Measurements from ENCODE around the gene GNG4. TPM values are rescaled to one million over a fixed set of nuclear protein-coding genes. Genes with fewer than 3 reads are reported as not detected.
"Not testable (repeated sequence)": the region's sequence is repeated elsewhere in the genome, so short reads cannot be mapped to it uniquely, and the experiment has no call there.

The GNG4 gene
- total RNA-seq, 2 experiments from 2014 or later: not detected

DNA sequence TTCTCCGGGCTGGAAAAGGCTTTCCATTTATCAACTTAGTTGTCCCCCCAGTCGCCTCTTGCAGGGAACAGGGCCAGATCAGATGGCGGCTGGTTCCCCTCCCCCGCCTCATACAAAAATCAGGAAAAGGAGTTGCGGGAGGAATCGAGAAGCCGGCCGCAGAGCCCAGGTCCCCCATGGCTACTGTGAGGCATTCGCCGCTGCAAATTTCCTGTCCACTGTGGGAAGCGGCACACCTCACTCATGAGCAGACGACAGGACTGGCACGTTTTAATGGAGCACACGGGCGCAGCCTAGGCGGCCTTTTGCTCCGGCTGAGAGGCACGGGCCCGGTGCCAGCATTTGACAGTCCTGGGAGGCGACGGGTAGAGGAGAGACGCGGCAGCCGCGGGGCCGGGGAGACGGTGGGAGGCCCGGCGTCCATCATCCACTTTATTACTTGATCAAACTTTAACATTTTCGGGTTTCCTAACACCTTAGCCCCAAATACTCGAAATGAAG is 1.1 kb downstream of the GNG4 start:
- TF ChIP-seq, protein P1, sequence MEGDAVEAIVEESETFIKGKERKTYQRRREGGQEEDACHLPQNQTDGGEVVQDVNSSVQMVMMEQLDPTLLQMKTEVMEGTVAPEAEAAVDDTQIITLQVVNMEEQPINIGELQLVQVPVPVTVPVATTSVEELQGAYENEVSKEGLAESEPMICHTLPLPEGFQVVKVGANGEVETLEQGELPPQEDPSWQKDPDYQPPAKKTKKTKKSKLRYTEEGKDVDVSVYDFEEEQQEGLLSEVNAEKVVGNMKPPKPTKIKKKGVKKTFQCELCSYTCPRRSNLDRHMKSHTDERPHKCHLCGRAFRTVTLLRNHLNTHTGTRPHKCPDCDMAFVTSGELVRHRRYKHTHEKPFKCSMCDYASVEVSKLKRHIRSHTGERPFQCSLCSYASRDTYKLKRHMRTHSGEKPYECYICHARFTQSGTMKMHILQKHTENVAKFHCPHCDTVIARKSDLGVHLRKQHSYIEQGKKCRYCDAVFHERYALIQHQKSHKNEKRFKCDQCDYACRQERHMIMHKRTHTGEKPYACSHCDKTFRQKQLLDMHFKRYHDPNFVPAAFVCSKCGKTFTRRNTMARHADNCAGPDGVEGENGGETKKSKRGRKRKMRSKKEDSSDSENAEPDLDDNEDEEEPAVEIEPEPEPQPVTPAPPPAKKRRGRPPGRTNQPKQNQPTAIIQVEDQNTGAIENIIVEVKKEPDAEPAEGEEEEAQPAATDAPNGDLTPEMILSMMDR (conservative IDR thresholded peaks at IDR 0.05; ENCODE audit: low read length): no peak
- TF ChIP-seq EZH2phosphoT487 (IDR thresholded peaks at IDR 0.05; ENCODE audit: borderline replicate concordance, low read depth, low read length): no peak
- no peaks in the 10 kb centered on the region for H3K4me1 ChIP-seq (ENCODE audit: insufficient read depth, low read length, poor library complexity, severe bottlenecking)
- no peak overlapping the region for H3K4me2 ChIP-seq (ENCODE audit: low read length)
- ChIA-PET CTCF (ENCODE audit: unreplicated experiment) (no interaction called here), POLR2A (no interaction called here)
- intact Hi-C loops (cut with micrococcal nuclease; ENCODE audit: unreplicated experiment): no loop called here
- no TSS peak for BruUV-seq (replicated peaks)
- H3K9me3 ChIP-seq (ENCODE audit: low read length): no peaks in the 10 kb centered on the region
- H3K27ac ChIP-seq (ENCODE audit: low read depth, low read length, poor library complexity, severe bottlenecking): no peak overlapping the region
- H2AFZ ChIP-seq (ENCODE audit: low read length): no peak overlapping the region
- no peak for DNase-seq (ENCODE audit: low spot score)
- H3K36me3 ChIP-seq (ENCODE audit: insufficient read depth, low read length): no peaks in the 10 kb centered on the region
- H3K4me3 ChIP-seq (ENCODE audit: low read depth, low read length, poor library complexity, severe bottlenecking): no peak overlapping the region
- H3K9me2 ChIP-seq (ENCODE audit: insufficient read depth, low read length): no peaks in the 10 kb centered on the region
- no peaks in the 10 kb centered on the region for H4K20me1 ChIP-seq (ENCODE audit: insufficient read depth, low read length)
- no peaks in the 10 kb centered on the region for H3K79me2 ChIP-seq (ENCODE audit: insufficient read depth, low read depth, low read length)

DNA sequence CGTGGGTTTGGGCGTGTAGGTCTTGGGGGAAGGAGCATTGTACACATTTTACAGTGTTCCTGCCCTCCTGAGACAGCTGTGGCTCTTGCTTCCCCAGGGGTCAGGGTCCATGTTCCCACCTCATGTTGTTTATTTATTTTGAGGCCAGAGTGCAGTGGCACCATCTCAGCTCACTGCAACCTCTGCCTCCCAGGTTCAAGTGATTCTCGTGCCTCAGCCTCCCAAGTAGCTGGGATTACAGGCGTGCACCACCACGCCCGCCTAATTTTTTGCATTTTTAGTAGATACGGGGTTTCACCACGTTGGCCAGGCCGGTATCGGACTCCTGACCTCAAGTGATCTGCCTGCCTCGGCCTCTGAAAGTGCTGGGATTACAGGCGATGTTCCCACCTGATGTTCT is 2.0 kb downstream of the GNG4 start:
- BruUV-seq (replicated peaks); H3K4me2 ChIP-seq (ENCODE audit: low read length); H2AFZ ChIP-seq (ENCODE audit: low read length); POLR2A ChIA-PET; H3K27ac ChIP-seq (ENCODE audit: low read depth, low read length, poor library complexity, severe bottlenecking); H3K9me3 ChIP-seq (ENCODE audit: low read length); H3K36me3 ChIP-seq (ENCODE audit: insufficient read depth, low read length); intact Hi-C loops (cut with micrococcal nuclease; ENCODE audit: unreplicated experiment); H3K4me3 ChIP-seq (ENCODE audit: low read depth, low read length, poor library complexity, severe bottlenecking); CTCF ChIA-PET (ENCODE audit: unreplicated experiment); H3K9me2 ChIP-seq (ENCODE audit: insufficient read depth, low read length); H3K4me1 ChIP-seq (ENCODE audit: insufficient read depth, low read length, poor library complexity, severe bottlenecking); H3K79me2 ChIP-seq (ENCODE audit: insufficient read depth, low read depth, low read length); DNase-seq (ENCODE audit: low spot score); H4K20me1 ChIP-seq (ENCODE audit: insufficient read depth, low read length): not testable (repeated sequence)

DNA sequence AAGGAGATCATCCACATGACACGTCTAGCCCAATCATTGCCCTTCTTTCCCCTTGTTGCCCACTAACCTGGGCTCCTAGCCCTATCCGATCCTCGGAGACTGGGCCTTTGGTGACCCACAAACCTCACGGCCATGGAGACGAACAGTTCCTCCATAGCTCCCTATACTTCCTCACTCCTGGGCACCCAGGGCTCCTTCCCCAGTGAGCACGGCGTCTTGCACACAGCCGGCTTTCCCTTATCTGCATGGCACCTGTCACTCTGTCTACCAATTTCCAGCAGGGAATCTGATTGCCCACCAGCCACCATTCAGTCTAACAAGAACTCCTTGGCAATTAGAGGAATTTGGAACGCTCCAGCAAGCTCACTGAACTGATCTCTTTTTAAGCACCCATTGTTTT is 3.1 kb downstream of the GNG4 start:
- CTCF ChIA-PET (ENCODE audit: unreplicated experiment): no interaction called here
- intact Hi-C loops (cut with micrococcal nuclease; ENCODE audit: unreplicated experiment): no loop called here
- no TSS peak for BruUV-seq (replicated peaks)

More for the DNA sequence above, 3.1 kb downstream of the GNG4 start:
- DNase-seq (ENCODE audit: low spot score): no peak
- Histone ChIP-seq H3K9me3 (ENCODE audit: low read length) (no peaks in the 10 kb centered on the region), H3K79me2 (ENCODE audit: insufficient read depth, low read depth, low read length) (no peaks in the 10 kb centered on the region), H2AFZ (ENCODE audit: low read length) (no peak overlapping the region), H3K27ac (ENCODE audit: low read depth, low read length, poor library complexity, severe bottlenecking) (no peak overlapping the region), H3K4me3 (ENCODE audit: low read depth, low read length, poor library complexity, severe bottlenecking) (no peak overlapping the region), H3K36me3 (ENCODE audit: insufficient read depth, low read length) (no peaks in the 10 kb centered on the region), H3K4me2 (ENCODE audit: low read length) (no peak overlapping the region), H4K20me1 (ENCODE audit: insufficient read depth, low read length) (no peaks in the 10 kb centered on the region), H3K9me2 (ENCODE audit: insufficient read depth, low read length) (no peaks in the 10 kb centered on the region), H3K4me1 (ENCODE audit: insufficient read depth, low read length, poor library complexity, severe bottlenecking) (peaks cover 6% of the 10 kb centered on the region)
- TF ChIP-seq, protein P1 (conservative IDR thresholded peaks at IDR 0.05; ENCODE audit: low read length): no peak
- no peak for TF ChIP-seq EZH2phosphoT487 (IDR thresholded peaks at IDR 0.05; ENCODE audit: borderline replicate concordance, low read depth, low read length)
- POLR2A ChIA-PET: interaction anchor here (0.6 kb wide), 1 partner anchor 15 kb away, joined by 4 read pairs; no protein-coding TSS in a partner anchor

All from OCI-LY7 (cell line).